Measurements from ENCODE around the gene MAGIX. TPM values are rescaled to one million over a fixed set of nuclear protein-coding genes. Genes with fewer than 3 reads are reported as not detected.

Gene MAGIX
- polyA plus RNA-seq, 3 donors = 1.1 to 2.0 (median 1.5) TPM

- peaks cover 0 to 30% (median 17%) of the 10 kb centered on the region in 7 donors for H3K9me3 Mint-ChIP-seq
- H3K4me3 ChIP-seq (replicated peaks in 1 of 3; ENCODE audit: low read depth in 2 of 3, low read length in 3 of 3) = no peak overlapping the region
- H3K4me2 ChIP-seq (replicated peaks; ENCODE audit: extremely low read depth, low read length, poor library complexity, severe bottlenecking) = no peak overlapping the region
- H3K4me1 Mint-ChIP-seq = peaks cover 54% of the 10 kb centered on the region
- H2AFZ ChIP-seq (ENCODE audit: insufficient read depth, low read depth, low read length, poor library complexity, severe bottlenecking) = no peak overlapping the region
- no peak overlapping the region for H3K9ac ChIP-seq (ENCODE audit: insufficient read depth, low read length, poor library complexity, severe bottlenecking)
- intact Hi-C loops (cut with micrococcal nuclease) = no loop called here
- H3K27ac ChIP-seq (ENCODE audit: low read depth in 1 of 2, low read length in 2 of 2) = no peak overlapping the region
- no CpG with 5 or more reads among the region's 3 CpGs for WGBS (ENCODE audit: insufficient coverage)
- no peak for TF ChIP-seq CTCF (IDR thresholded peaks at IDR 0.05)
- DNase-seq = no peak
- H4K20me1 ChIP-seq (ENCODE audit: insufficient read depth, low read length) = peaks cover 11% of the 10 kb centered on the region
- peaks cover 35 to 50% of the 10 kb centered on the region in 2 donors for H3K36me3 ChIP-seq (replicated peaks in 1 of 2; ENCODE audit: control insufficient read depth in 1 of 2, insufficient read depth in 2 of 2, low read length in 2 of 2)
- peaks cover 34 to 49% of the 10 kb centered on the region in 2 donors for H3K36me3 Mint-ChIP-seq
- no peaks in the 10 kb centered on the region for H3K9me3 ChIP-seq (replicated peaks in 1 of 2; ENCODE audit: control insufficient read depth in 1 of 2, insufficient read depth in 1 of 2, low read length in 2 of 2)
- H3K27me3 Mint-ChIP-seq (ENCODE audit: low read depth in 3 of 3) = peaks cover 0 to 5% (median 0%) of the 10 kb centered on the region in 3 donors
- H3K79me2 ChIP-seq (ENCODE audit: insufficient read depth, low read length) = peaks cover 46% of the 10 kb centered on the region
- H3K4me3 Mint-ChIP-seq = no peak overlapping the region
- peaks cover 58 to 71% of the 10 kb centered on the region in 2 donors for H3K4me1 ChIP-seq (ENCODE audit: control insufficient read depth in 1 of 2, insufficient read depth in 2 of 2, low read length in 2 of 2)
- H3K27me3 ChIP-seq (ENCODE audit: control insufficient read depth in 2 of 2, insufficient read depth in 2 of 2, low read length in 2 of 2) = no peaks in the 10 kb centered on the region
- peak overlapping the region in 5 of 7 donors; percentile 3 to 74 (median 55) for H3K27ac Mint-ChIP-seq
Observed at GRCh38 chrX:49174723-49175122, 12.2 kb downstream of the MAGIX start.

- Mint-ChIP-seq H3K27me3 (ENCODE audit: low read depth in 3 of 3) (peaks cover 0 to 10% (median 0%) of the 10 kb centered on the region in 3 donors), H3K27ac (peak overlapping the region; percentile 43 to 97 (median 92)), H3K4me3 (no peak overlapping the region), H3K4me1 (peaks cover 48% of the 10 kb centered on the region), H3K36me3 (peaks cover 42 to 55% of the 10 kb centered on the region in 2 donors), H3K9me3 (peaks cover 0 to 30% (median 15%) of the 10 kb centered on the region in 7 donors)
- Histone ChIP-seq H3K27me3 (ENCODE audit: control insufficient read depth in 2 of 2, insufficient read depth in 2 of 2, low read length in 2 of 2) (no peaks in the 10 kb centered on the region), H4K20me1 (ENCODE audit: insufficient read depth, low read length) (peaks cover 11% of the 10 kb centered on the region), H3K36me3 (replicated peaks in 1 of 2; ENCODE audit: control insufficient read depth in 1 of 2, insufficient read depth in 2 of 2, low read length in 2 of 2) (peaks cover 41 to 58% of the 10 kb centered on the region in 2 donors), H3K9me3 (replicated peaks in 1 of 2; ENCODE audit: control insufficient read depth in 1 of 2, insufficient read depth in 1 of 2, low read length in 2 of 2) (no peaks in the 10 kb centered on the region), H3K4me2 (replicated peaks; ENCODE audit: extremely low read depth, low read length, poor library complexity, severe bottlenecking) (peak overlapping the region; percentile 45), H2AFZ (ENCODE audit: insufficient read depth, low read depth, low read length, poor library complexity, severe bottlenecking) (no peak overlapping the region), H3K79me2 (ENCODE audit: insufficient read depth, low read length) (peaks cover 46% of the 10 kb centered on the region), H3K4me3 (replicated peaks in 1 of 3; ENCODE audit: low read depth in 2 of 3, low read length in 3 of 3) (peak overlapping the region in 1 of 3 experiments; percentile 49), H3K4me1 (ENCODE audit: control insufficient read depth in 1 of 2, insufficient read depth in 2 of 2, low read length in 2 of 2) (peaks cover 51 to 66% of the 10 kb centered on the region in 2 donors), H3K9ac (ENCODE audit: insufficient read depth, low read length, poor library complexity, severe bottlenecking) (no peak overlapping the region), H3K27ac (ENCODE audit: low read depth in 1 of 2, low read length in 2 of 2) (peak overlapping the region; percentile 2 to 42)
- intact Hi-C loops (cut with micrococcal nuclease) = no loop called here
- DNase-seq = no peak
- 76% methylated on average over 9 of the region's 43 CpGs for WGBS (ENCODE audit: insufficient coverage)
- no peak for TF ChIP-seq CTCF (IDR thresholded peaks at IDR 0.05)
Observed at GRCh38 chrX:49175435-49176274, 13.1 kb downstream of the MAGIX start.
